WI38 (cell line): ENCODE data around the gene DCST1.
A peak's percentile ranks its signal among the peaks of the same experiment; 100 is the strongest.

Experiments
- H3K4me3 ChIP-seq: 2 replicates; pipeline ENCODE4 v1.5.1; 2011; ENCODE audit warnings: low read depth, mild to moderate bottlenecking, control low read depth, low read length
- TF ChIP-seq, protein P1 (sequence below): IDR thresholded peaks from 2 replicates; pipeline ENCODE4 v1.5.1; 2012; ENCODE audit warnings: low read depth, mild to moderate bottlenecking, control low read depth, low read length

The DCST1 gene

DNA sequence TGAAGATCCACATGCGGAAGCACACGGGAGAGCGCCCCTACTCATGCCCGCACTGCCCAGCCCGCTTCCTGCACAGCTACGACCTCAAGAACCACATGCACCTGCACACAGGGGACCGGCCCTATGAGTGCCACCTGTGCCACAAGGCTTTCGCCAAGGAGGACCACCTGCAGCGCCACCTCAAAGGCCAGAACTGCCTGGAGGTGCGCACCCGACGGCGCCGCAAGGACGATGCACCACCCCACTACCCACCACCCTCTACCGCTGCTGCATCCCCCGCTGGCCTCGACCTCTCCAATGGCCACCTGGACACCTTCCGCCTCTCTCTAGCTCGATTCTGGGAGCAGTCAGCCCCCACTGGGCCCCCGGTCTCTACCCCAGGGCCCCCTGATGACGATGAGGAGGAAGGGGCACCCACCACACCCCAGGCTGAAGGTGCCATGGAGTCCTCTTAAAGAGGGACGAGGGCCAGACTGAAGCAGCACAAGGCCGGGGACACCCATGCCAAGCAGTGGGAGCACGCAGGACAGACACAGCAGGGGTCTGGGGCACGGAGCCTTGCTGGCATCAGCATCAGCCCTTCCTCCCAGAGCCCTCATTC lies 17.3 kb upstream of the DCST1 start:
- TF ChIP-seq, protein P1, sequence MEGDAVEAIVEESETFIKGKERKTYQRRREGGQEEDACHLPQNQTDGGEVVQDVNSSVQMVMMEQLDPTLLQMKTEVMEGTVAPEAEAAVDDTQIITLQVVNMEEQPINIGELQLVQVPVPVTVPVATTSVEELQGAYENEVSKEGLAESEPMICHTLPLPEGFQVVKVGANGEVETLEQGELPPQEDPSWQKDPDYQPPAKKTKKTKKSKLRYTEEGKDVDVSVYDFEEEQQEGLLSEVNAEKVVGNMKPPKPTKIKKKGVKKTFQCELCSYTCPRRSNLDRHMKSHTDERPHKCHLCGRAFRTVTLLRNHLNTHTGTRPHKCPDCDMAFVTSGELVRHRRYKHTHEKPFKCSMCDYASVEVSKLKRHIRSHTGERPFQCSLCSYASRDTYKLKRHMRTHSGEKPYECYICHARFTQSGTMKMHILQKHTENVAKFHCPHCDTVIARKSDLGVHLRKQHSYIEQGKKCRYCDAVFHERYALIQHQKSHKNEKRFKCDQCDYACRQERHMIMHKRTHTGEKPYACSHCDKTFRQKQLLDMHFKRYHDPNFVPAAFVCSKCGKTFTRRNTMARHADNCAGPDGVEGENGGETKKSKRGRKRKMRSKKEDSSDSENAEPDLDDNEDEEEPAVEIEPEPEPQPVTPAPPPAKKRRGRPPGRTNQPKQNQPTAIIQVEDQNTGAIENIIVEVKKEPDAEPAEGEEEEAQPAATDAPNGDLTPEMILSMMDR, result no peak
- no peak overlapping the region for H3K4me3 ChIP-seq

DNA sequence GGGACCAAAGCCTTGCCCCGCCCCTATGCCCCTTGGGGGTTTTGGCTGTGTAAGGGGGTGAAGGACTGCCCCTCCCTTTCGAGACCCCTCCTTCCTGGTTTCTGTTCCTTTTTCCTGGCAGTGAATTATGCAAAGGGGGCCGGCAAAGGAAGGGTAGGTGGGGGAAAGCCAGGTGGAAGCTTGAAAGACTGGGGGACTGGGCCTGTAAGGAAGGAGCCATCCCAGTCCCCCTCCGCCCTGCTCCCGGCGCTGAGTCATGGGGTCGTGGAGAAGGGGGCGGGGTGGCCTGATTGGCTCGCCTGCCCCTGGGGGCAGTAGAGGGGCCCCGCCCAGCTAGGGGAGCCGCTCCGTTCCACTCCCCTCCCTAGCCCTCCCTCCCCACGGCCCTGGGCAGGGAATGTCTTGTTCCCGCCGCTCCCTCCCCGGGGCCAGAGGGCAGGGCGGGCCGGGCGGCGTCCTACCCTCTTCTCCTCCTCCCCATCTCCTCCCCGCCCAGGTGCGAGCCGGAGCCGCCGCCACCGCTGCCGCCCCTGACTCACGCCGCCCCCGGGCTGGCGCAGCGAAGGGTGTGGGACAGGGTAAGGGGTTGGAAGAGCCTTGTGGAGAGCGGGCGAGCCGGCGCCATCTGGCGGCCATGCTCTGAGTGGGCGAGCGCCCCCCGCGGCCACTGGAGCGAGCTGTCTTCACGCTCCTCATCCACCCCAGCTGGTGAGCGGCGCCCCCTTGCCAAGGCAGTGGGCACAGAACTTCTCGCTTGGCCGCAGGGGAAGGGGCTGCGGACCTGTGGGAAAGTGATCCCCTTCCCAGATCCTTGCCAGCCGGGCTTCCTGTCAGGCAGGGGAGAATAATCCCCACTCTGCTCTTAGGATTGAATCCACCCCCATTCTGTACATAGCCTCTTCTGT lies 16.3 kb upstream of the DCST1 start:
- TF ChIP-seq, protein P1, result peak; percentile 98

DNA sequence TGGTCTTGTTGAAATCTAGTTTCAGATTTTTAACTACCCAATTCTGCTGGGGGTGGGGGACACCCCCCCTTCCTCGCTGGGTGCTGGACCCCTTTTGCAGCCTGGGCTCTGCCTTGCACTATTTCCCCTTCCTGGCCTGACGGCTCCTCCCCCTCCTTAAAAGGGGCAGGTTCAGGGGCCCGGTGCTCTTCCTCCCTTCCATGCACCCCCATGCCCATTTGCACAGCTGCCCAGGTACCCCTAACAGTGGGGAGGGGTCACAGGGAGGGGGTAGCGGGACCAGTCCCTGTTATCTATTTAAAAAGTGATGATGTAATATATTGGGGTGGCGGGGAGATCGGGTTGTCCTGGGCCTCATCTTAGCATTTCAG lies 15.7 kb upstream of the DCST1 start:
- TF ChIP-seq, protein P1, result no peak
- H3K4me3 ChIP-seq, result peak overlapping the region; percentile 44; the same call in 1 of the 2 replicates

More for the DNA sequence above, 16.3 kb upstream of the DCST1 start:
- H3K4me3 ChIP-seq, result peak overlapping the region; percentile 44

DNA sequence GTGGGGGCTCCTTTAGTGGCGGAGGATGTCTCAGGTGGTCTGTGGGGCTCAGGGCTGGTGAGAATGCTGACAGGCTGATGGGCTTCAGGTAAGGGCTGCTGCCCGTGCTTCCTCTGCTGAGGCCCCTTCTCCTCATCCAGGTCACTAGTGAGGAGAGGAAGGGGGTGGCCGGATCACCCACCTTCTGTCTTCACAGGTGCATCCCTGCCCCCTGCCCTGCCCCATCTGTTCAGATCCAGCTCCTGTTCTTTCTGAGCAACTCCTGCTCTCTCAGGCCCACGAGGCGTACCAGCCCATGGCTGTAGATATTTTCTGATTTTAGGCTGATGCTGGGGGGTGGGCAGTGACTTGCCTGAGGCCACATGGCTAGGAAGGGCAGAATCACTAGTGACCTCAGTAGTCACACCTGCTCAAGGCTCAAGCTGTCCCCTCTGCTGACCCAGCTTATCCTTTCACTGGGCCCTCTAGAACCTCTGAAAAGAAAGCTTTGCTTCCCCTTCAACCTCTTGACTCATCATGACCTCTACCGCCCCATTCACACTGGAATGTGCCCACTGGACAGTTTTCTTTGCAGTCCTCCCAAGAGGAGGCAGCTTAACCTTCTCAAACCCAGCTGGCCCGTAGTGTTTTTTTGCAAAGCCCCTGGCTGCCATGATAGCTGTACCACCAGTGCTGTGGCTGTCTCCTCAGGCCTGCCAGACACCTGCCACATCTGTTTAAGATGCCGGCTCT lies 14.8 kb upstream of the DCST1 start:
- H3K4me3 ChIP-seq, result no peak overlapping the region
- TF ChIP-seq, protein P1, result no peak

DNA sequence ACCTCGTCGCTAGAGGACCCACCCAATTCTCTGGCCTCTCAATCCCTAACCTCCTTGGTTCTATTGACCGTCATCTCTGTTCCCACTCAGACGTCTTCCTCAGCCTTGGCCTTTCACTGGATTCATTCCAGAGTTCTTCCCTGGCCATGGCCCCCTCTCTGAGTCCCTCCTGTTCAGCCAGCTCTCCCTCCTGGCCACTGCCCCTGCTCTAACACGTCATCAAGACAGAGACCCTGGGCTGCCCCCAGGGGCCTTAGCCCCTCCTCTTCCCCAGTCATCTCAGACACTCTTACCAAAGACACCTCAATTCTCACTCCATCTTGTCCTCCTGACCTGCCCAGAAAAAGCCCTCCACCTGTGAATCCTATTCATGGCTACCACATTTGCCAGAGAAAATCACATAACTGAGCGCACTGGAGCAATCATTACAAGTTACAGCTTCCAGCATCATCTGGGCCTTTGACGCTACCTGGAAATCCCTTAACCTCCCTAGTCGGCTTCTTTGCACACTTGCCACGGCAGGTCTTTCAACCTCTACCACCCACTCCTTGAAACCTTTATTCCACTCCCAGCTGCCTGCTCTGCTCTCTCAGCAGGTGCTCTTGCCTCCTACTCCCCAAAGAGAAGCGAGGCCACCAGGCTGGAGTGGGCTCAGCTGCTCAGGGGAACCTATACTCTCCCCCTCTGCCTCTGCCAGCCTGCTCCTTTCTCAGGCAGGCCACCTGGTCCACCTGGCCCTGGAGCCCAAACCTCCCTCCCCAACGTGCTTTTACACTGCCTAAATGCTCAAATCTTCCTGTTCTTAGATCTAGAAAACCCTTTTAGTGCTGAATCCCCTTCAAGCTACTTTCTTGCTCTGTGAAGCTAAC lies 14.0 kb upstream of the DCST1 start:
- TF ChIP-seq, protein P1, result no peak
- H3K4me3 ChIP-seq, result no peak overlapping the region

DNA sequence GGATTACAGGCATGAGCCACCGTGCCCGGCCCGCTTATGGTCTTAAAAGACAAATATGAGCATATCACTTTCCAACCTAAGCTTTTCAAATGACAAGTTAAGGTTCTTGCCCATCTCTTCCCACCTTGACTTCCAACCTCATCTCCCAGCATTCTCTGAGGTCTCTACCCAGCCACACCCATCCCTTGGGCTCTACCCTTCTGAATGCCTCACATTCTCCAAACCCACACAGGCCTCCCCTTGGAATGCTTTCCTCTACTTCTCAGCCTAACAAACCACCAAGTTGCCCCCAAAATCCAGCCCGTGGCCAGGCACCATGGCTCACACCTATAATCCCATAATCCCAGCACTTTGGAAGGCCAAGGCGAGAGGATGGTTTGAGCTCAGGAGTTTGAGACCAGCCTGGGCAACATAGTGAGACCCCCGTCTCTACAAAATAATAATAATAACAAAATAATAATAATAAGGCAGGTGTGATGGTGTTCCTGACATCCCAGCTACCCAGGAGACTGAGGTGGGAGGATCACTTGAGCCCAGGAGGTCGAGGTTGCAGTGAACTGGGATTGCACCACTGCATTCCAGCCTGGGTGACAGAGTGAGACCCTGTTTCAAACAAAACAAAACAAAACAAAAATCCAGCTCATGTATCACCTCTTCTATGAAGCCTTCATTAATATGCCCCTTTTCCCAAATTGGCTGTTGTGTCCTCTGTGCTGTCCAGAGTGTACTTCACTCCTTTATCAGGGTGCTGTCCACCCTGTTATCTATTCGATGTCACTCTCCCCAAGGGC lies 11.3 kb upstream of the DCST1 start:
- TF ChIP-seq, protein P1, result no peak
- H3K4me3 ChIP-seq, result no peak overlapping the region
